Ecto neural progenitor cell (in vitro differentiated cells): ENCODE measurements around the gene MSANTD3.

ENCODE experiments used
- DNase-seq: peaks from one replicate; pipeline ENCODE4 v3.0.0-alpha.2; 2018; ENCODE audit warnings: low spot score

The MSANTD3 gene

DNA sequence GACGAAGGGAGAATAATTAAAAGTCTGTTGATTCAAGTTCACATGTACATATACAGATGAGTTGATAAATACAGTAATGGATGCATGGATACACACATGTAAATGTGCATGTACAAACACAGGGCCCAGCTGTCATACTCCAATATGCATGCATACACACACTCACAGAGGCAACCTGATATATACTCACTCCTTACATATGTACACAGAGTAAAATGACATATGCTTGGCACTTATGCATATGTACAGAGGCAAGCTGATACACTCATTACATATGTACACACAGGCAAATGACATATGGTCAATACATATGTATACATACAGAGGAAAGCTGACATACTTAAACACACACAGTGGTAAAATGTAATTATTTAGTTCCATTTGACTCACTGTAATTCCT is 38.8 kb downstream of the MSANTD3 start:
- DNase-seq = no peak

DNA sequence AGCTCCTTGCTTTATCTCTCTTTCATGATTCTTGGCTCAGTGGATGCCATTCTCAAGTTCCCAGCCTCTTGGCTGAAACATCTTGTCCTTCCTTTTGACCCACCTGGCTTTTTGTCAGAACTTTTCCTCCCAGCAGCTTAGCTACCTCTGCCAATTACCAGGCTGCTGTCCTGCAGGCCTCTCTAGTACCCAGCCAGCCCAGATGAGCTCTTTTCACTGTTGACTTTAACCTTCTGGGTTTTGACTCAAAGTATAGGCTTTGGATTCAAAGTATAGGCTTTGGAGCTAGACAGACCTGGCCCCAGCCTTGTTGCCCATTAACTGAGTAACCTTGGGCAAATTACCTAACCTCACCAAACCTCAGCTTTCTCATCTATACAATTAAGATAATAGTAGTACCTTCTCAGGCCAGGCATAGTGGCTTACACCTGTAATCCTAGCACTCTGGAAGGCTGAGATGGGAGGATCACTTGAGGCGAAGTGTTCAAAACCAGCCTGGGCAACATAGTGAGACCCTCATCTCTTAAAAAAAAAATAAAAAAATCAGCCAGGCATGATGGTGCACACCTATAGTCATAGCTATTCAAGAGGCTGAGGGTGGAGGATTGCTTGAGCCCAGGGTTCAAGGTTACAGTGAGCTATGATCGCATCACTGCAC is 39.4 kb downstream of the MSANTD3 start:
- no peak for DNase-seq

DNA sequence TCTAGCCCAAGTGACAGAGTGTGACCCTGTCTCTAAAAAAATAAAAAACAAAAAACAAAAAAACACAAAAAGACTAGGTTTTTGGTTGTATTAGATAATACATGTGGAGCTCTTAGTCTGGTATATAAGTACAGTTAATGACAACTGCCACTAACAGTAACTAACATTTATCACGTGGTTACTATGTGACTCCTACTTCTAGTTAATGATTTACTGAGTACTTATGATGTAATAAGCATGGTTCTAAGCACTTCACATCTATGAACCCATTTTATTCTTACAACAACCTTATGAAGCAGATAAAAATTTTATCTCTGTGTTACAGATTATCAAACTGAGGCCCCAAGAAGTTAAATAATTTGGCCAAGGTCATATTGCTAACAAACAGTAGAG is 39.9 kb downstream of the MSANTD3 start:
- DNase-seq = no peak

DNA sequence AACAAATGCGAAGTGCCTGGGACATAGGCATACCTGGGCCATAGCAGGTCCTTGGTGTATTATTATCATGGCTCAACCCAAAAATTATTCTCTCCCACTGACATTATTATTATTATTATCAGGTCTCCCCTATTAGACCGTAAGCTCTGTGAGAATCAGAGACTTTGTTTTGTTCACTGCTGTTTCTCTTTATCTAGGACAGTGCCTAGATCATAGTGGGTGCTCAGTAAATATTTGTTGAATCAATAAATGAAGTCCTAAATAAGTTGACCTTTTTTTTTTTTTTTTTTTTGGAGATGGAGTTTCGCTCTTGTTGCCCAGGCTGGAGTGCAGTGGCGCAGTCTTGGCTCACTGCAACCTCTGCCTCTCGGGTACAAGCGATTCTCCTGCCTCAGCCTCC is 41.1 kb downstream of the MSANTD3 start:
- no peak for DNase-seq

- no peak for DNase-seq
Observed at GRCh38 chr9:100472268-100472667, 45.3 kb downstream of the MSANTD3 start.

DNA sequence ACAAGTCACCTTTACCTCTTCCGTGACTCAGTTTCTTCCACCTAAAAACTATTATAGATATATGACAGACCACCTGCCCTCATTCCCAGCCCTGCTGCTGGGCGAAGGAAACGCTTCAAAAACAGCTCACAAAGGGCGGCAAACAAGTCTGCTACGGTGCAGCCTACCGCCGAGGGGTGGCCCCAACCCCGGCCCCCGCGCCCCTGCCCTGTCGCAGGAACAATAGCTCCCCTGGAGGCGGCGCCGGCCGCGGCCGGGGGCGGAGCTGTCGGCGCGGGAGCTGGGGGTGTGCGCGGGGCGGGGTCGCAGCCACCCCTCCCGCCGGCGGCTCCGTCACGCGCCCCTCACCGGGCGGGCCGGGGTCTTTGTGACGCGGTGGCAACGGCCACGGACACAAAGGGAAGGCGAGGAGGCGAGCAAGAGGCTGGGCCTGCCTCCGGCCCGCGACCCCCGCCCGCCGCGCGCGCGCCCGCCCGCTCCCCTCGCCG is 45.9 kb downstream of the MSANTD3 start, which contains the start of gene TMEFF1:
TSS of gene TMEFF1 (plus strand) at position 362 of the 488 bp plus-strand sequence. CDS start 396 bp downstream, outside the sequence.
- DNase-seq = peak; percentile 94

DNA sequence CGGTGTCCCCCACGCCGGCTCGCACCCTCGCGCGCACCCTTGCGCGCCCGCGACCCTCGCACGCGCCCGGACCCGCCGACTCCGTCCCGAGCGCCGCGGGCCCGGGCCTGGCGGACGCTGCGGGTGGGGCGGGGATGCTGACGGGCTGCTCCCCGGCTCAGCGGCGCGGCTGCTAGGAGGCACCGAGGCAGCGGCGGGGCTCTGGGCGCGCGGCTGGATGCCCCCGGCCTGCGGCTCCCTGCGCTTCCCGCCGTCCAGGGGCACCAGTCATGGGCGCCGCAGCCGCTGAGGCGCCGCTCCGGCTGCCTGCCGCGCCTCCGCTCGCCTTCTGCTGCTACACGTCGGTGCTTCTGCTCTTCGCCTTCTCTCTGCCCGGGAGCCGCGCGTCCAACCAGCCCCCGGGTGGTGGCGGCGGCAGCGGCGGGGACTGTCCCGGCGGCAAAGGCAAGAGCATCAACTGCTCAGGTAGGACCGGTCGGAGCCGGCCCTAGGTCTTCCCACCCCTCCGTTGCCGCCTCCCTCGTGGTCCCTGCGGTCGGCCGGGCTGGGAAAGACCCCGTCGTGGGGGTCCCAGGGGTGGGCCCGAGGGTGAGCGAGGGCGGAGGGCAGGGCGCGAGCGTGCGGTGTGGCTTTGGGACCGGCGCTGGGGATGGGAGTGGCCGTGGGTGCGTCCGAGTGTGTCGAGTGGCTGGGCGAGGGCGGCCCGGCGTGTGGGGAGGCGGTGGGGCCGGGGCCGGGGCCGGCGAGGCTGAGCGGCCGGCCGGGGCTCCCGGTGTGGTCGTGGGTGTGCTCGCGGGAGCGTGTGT is 46.5 kb downstream of the MSANTD3 start:
- peak; percentile 83 for DNase-seq

DNA sequence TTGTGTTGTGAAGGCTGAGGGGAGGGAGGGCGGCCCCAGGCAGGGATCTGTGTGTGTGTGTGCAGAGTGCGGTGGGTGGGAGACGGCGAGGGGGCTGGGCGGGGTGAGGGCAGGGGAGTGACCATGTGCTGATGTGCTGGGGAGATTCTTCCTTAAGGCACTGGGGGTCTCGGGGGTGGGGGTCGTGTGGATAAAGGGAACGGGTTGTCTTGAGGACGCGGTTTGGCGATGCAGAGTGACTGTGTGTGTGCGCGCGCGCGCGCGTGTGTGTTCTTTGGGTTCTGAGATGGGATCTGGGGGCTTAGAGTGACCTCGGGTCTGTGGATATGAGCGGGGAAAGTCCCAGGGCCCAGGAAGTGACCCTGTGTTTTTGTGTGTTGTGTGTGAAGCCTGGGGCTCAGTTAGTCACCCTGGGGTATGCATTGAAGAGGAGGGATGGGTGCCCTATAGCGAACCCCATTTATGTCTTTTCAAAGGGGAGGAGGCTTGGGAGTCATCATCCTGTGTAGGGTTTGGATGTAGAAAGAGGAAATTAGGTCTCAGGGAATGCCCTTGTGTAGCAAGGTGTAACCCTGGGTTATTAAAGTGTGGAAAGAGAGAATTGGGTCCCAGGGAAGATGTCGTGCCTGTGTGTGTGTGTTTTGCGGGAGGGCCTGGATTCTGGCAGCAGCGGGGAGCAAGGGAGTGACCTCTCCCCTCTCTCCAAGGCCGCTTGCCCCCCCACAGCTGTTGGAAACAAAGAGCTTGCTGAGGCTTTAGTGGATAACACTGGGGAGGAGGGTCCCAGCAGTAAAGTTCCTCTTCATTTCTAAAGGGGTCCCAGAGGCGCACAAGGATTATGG is 47.4 kb downstream of the MSANTD3 start:
- peak; percentile 79 for DNase-seq

- DNase-seq = no peak
Observed at GRCh38 chr9:100474924-100475276, 48.0 kb downstream of the MSANTD3 start.

- no peak for DNase-seq
Observed at GRCh38 chr9:100477241-100477640, 50.3 kb downstream of the MSANTD3 start.

DNA sequence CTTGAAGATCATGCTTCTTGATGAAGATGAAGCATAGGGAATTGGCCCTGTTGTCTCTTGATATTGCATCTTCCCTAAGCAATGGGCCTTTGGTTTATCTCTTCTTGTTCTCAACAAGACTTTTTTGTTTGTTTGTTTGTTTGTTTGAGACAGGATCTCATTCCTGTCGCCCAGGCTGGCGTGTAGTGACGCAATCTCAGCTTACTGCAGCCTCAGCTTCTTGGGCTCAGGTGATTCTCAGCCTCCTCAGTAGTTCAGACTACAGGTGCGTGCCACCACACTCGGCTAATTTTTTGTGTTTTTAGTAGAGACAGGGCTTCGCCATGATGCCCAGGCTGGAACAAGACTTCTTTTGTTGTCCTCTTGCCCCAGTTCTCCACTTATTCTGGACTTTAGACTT is 51.2 kb downstream of the MSANTD3 start:
- DNase-seq = no peak

GRCh38 chr9:100479820-100480219 is 52.9 kb downstream of the MSANTD3 start:
- DNase-seq = no peak

DNA sequence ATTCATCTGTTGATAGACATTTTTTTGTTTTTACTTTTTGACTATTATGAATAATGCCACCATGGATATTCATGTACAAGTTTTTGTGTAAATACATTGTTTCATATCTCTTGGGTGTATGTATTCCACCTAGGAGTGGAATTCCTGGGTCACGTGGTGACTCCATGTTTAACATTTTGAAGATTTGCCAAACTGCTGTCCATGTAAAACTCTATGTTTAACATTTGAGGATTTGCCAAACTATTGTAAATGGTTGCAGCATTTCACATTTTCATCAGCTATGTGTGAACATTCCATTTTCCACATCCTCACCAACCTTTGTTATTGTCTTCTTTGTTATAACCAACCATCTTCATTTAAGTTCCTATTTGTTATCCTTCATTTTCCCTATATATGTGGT is 58.3 kb downstream of the MSANTD3 start:
- no peak for DNase-seq

GRCh38 chr9:100486479-100487176 is 59.7 kb downstream of the MSANTD3 start:
- no peak for DNase-seq

DNA sequence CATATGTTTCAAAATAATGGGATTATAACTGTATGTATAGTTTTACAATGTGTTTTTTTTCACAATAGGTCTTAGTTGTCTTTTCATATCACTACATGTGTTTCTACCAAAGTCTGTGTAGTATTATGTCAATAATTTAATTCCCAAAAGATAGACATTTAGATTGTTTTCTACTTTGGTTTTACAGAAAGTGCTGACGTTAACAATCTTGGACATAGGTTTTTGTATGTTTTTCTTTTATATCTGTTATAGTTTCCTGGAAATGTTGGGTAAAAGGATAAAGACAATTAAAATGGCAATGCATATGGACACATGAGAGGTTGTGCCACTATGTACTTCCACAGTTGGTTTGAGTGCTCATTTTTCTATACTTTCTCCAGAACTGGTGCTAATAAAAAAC is 61.2 kb downstream of the MSANTD3 start:
- DNase-seq = no peak

DNA sequence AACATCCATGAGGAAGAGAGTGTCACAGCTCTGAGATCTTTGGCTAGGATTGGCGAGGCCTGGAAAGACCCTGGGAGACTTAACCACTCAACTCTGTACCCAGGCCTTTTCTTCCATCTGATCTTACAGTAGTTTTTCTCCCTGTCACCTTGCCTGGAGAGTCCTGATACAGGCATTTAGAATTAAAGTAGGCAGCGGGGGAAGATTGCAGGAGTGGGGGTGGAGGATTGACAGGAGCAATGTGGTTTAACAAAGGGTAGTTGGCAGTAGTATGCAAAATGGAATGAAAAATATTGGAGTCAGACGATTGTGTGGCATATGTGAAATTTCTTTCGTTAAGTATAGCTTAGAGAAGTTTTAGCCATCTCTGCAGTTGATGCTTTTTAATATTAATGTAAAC is 62.9 kb downstream of the MSANTD3 start:
- DNase-seq = no peak

DNA sequence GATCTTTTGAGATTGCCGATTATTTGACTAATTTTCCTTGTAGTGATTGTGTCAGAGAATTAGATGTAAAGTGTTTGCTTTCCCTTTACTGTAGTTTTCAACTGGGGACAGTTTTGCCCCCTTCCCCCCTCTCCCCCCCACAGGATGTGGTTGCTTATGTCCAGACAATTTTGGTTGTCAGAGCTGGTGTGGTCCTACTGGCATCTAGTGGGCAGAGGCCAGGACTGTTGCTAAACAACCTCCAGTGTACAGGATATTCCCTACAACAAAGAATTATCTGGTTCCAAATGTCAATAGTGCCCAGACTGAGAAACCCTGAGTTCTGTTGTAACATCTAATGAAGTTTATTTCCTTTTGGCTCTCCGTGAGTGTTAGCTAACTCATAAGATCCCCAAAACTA is 66.0 kb downstream of the MSANTD3 start:
- DNase-seq = no peak

- no peak for DNase-seq
Observed at GRCh38 chr9:100498592-100498991, 71.6 kb downstream of the MSANTD3 start.

DNA sequence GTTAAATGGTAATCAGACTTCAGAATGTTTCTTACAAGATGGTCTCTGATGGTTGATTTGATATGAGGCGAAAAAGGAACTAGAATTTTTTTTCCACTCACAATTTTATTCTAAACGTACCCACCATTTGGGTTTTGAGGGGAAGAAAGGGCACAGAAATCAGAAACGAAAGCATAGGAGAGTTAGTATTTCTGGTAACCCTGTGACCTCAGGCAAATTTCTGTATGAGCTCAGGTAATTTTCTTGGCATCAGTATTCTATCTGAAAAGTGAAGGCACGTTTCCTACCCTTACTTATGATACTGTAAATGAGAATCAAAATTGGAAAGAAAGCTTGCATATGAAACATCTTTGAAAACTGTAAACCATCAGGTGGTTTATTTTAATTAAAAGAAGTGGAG is 72.5 kb downstream of the MSANTD3 start:
- DNase-seq = no peak

DNA sequence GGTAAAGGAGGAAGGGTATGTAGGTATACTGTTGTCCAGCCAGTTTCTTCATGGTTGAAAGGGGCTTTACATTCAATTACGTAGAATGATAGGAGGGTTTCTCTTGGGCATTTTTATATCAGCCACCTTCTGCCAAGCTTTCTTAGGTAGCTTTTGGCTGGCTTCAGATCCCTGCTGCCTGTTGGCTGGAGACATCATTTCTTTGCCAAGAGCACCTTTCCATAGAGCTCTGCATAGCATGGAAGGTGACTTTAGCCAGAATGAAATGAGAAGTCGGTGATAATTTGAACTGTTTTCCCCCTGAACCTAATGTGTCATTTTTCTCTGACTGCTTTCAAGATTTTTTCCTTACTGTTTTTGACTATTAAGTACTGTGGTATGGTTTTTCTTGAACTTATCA is 72.9 kb downstream of the MSANTD3 start:
- no peak for DNase-seq
